Fibroblast of skin of right quadriceps (primary cell): ENCODE results near the gene CLDN34.

Source experiments
- DNase-seq: peaks from one replicate; pipeline ENCODE4 v3.0.0-alpha.2; 2013

CLDN34 gene

GRCh38 chrX:10017872-10018271 is 50.7 kb downstream of the CLDN34 start:
- peak; percentile 82 for DNase-seq
